GM19043 (cell line): ENCODE measurements around the gene TFAM.
A peak's percentile ranks its signal among the peaks of the same experiment; 100 is the strongest.

Source experiments
- ATAC-seq: cut with Tn5 transposase; IDR thresholded peaks from one replicate; pipeline ENCODE4 v1.9.1; 2021; ENCODE audit warnings: low read depth; ENCODE audit not compliant: unreplicated experiment

The TFAM gene

GRCh38 chr10:58384999-58385783 is at the start of gene TFAM:
TSS of gene TFAM (plus strand) at chr10:58385410. CDS start at chr10:58385548, 138 bp downstream.
- peak; percentile 83 for ATAC-seq

GRCh38 chr10:58336242-58336641 is 49.0 kb upstream of the TFAM start:
- ATAC-seq = no peak

- ATAC-seq = no peak
Measured at GRCh38 chr10:58341422-58341821, 43.8 kb upstream of the TFAM start.

DNA sequence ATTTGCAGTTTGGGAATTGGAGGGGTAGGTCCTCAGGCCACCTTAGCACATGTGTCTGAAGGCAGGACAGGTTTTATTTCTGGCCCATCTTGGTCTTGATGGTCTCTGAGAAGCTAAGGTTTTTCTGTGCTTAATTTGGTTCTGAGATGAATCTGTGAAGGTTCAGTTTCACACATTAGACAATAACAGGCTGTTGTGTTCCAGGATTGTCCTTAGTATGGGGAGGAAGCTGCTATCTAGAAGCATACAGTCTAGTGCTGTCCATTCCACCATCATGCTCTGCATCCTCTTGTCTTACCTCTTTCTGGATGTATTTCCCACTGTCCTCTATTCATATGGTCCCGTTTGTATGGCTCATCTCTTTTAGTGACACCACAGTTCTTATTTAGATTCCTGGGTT is 43.3 kb upstream of the TFAM start:
- no peak for ATAC-seq

- no peak for ATAC-seq
Measured at GRCh38 chr10:58347967-58348366, 37.2 kb upstream of the TFAM start.

DNA sequence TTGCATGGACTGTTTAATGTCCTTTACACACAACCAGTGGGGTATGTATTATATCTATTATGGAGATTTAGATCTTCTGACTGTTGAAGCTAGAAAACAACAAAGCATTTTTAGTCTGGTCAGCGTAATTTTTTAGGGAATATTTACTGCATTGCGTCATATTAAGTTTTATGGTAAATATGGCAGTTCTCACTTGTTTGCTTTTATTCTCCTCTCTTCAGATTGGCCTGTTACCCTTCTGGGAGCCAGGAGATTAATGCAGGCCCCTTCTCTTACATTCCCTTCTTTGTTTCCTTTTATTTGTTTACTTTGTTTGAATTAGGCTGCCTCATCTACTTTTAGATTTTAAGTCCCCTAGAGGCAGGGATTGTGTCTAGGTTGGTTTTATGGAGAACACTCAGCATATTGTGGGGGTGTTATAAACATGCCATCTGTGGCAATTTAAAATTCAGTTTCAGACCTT is 36.6 kb upstream of the TFAM start:
- no peak for ATAC-seq

- ATAC-seq = no peak
Measured at GRCh38 chr10:58350023-58350422, 35.2 kb upstream of the TFAM start.

DNA sequence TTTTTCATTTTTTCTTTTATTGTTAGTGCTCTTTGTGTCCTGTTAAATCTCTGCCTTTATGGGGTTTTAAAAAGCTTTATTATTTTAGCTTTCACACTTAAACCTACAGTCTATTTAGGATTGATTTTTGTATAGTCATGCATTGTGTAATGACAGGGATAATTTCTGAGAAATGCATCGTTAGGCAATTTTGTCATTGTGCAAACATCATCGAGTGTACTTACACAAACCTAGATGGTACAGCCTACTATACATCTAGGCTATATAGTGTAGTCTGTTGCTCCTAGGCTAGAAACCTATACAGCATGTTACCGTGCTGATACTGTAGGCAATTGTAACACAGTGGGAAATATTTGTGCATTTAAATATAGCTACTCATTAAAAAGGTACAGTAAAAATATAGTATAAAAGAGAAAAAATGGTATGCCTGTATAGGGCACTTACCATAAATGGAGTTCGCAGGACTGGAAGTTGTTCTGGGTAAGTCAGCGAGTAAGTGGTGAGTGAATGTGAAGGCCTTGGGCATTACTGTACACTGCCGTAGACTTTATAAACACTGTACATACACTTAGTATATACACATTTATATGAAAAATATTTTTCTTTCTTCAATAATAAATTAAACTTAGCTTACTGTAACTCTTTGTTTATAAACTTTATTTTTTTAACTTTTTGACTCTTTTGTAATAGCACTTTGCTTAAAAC is 34.4 kb upstream of the TFAM start:
- ATAC-seq = no peak

DNA sequence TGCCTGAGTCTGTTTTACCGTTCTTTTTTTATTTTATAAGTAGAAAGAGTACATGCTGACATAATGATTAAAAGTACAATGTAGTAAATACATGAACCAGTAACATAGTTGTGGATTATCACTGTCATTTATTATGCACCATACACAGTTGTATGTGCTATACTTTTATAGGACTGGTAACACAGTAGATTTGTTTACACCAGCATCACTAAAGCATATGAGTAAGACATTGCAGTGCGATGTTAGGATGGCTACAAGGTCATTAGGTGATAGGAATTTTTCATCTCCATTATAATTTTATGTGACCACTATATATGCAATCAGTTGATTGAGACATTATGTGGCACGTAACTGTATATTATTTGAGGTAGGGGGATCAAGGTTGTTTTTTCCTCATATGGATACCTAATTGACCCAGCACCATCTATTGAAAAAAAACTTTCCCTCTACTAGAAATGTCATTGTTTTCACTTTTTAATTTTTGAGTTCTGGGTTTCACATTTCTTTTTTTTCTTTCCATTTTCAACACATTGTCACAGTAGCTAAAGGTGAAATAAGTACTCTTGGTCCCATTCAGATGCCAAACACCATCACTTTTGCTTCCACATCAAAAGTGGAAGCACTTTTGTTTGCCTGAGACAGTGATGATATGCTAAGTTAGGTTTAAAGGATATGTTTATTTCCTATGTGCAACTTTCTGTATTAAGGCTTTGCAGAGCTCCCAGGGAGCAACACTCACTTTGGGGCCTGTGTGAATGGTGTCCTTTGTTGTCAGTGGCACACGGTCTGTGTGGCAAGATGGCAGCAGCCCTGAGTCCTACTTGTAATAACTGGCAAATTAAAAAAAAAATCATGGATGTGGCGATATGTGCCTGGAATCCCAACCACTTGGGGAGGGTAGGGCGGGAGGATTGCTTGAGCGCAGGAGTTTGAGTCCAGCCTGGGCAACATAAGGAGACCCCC is 33.3 kb upstream of the TFAM start:
- no peak for ATAC-seq

DNA sequence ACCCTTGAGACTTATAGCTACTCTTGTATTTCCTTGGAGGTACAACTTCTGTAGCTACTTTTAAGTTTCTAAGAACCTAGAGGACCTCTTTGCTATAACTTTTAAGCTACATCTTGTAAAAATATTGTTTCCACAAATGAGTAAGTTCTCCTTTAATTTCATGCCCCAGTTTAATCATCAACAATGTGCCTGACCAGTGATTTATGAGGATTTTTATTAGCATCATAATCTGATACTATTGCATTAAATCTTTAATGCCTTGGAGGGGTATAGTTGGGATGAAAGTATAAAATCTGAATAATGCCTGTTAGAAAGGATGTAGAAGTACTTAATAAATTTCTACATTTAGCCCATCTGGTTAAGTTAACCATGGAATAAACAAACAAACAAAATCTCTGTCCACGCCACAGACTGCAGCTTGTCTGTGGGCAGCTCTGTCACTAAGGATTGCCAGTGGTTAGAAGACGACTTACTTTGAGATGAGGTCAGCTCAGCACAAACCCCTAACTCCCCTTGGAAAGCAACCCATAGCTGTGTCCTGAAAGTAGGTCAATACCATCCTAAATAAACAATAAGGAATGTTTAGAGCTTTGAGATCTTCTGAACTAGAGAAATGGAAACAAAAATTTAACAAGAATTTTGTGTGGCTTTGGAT is 32.1 kb upstream of the TFAM start:
- no peak for ATAC-seq

DNA sequence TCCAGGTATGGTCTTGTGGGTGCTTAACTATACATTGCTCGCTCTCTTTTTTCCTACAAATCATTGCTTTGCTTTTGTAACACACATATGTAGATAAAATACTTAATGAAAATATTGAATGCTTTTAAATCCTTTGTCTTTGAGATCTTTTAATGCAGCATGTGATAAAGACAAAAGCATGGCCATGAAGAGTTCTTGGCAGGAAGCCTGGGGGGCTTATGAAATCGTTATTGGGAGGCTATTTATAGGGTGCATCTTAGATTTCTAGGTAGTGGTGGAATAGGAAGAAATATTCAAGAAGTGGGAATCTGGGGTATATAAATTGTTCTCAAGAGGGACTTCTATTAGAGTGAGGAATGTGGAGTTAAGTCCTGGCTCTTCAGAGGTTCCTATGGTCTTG is 28.5 kb upstream of the TFAM start:
- ATAC-seq = no peak

DNA sequence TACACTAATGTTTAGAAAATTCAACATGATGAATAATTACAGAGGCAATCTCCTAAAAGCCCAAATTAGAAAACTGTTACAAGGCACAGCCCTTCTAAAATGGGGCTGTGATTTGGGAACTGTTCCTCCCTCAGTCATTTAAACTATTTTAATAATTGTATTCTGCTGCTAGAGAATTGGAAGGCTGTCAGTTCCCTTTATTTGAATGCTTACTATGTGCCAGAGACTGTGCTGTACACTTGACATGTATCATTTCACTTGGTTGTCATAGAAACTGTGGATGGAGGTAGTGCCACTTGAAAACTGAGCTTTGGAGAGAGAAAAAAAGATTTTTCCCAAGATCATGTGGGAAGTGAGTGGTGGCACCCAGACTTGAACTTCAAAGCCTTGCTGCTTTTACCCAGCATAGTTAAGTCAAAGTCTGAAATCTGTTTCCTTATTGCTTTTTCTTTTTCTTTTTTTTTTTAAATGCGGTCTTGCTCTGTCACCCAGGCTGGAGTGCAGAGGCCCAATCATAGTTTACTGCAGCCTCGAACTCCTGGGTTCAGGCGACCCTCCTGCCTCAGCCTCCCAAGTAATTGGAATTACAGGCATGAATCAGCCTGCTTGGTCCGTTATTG is 26.8 kb upstream of the TFAM start:
- ATAC-seq = no peak

- no peak for ATAC-seq
Measured at GRCh38 chr10:58358947-58359346, 26.3 kb upstream of the TFAM start.

- no peak for ATAC-seq
Measured at GRCh38 chr10:58359541-58359940, 25.7 kb upstream of the TFAM start.

DNA sequence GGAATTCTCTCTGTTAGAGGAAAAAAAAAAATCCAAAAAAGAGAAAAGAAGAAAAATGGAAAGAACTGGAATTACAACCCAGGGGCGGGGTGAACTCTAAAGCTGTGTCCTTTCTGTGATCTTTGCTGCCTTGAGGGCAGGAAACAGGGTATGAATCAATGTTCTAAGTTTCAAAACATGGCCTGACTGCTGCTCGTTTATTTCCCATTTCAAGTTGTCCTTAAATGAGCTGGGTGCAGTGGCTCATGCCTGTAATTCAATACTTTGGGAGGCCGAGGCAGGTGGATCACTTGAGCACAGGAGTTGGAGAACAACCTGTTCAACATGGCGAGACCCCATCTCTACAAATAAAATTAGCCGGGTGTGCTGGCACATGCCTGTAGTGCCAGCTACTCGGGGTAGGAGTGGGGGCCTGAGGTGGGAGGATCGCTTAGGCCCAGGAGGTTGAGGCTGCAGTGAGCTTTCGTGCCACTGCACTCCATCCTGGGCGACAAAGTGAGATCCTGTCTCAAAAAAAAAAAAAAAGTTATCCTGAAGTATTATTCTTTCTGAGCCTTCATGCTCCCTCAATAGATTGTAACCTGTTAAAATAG is 24.7 kb upstream of the TFAM start:
- ATAC-seq = no peak

GRCh38 chr10:58361353-58361752 is 23.9 kb upstream of the TFAM start:
- ATAC-seq = no peak

- no peak for ATAC-seq
Measured at GRCh38 chr10:58362027-58362789, 23.0 kb upstream of the TFAM start.

DNA sequence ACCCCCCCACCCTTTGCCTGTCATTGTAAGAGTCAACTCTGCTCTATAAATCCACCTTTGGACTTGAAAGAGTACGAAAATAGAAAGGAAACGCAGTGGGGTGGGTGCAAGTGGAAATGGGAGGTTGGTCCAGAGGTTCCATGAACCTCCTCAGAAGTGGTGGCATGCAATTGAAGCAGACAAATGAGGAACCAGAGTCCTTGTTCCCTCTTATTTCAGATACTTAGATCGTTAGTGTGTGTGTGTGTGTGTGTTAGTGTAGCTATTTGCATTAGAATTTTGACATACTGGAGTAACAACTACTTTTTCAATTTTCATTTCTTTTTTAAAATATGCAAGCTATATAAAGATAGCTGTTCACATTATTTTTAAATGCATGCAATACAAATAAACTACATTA is 18.1 kb upstream of the TFAM start:
- ATAC-seq = no peak

- no peak for ATAC-seq
Measured at GRCh38 chr10:58371473-58371872, 13.7 kb upstream of the TFAM start.
